ENCODE measurements around the gene UST.

- TF ChIP-seq HNF4A (conservative IDR thresholded peaks at IDR 0.05) = no peak
- no peak for TF ChIP-seq EGR1 (IDR thresholded peaks at IDR 0.05; ENCODE audit: low read depth in 2 of 2)
- TF ChIP-seq CTCF (IDR thresholded peaks at IDR 0.05; ENCODE audit: low read depth, low read length, missing input control) = no peak
These were observed 307.2 kb downstream of the UST start for GRCh38 chr6:149053848-149054558.
